Esophagus (tissue), 2 donors: ENCODE measurements around the gene FASN. TPM values are rescaled to one million over a fixed set of nuclear protein-coding genes. Genes with fewer than 3 reads are reported as not detected.
A peak's percentile ranks its signal among the peaks of the same experiment; 100 is the strongest.

ENCODE experiments used
- H3K27ac ChIP-seq, 2 donors: one replicate each; pipeline ENCODE4 v1.5.1; 2013; ENCODE audit warnings: low read depth in 2 of 2, mild to moderate bottlenecking in 2 of 2, inconsistent platforms in 1 of 2, low read length in 1 of 2, moderate library complexity in 1 of 2
- H3K27me3 ChIP-seq, 2 donors: one replicate each; pipeline ENCODE4 v1.6.1; 2013; ENCODE audit warnings: low read length in 2 of 2, control low read depth in 1 of 2, mild to moderate bottlenecking in 1 of 2; ENCODE audit not compliant: insufficient read depth in 2 of 2, control insufficient read depth in 1 of 2
- H3K36me3 ChIP-seq, 2 donors: one replicate each; pipeline ENCODE4 v1.6.1; 2013; ENCODE audit warnings: low read length in 1 of 2; ENCODE audit not compliant: control insufficient read depth in 2 of 2, insufficient read depth in 2 of 2
- H3K4me1 ChIP-seq, 2 donors: one replicate each; pipeline ENCODE4 v1.6.1; 2013; ENCODE audit warnings: low read length in 1 of 2; ENCODE audit not compliant: control insufficient read depth in 2 of 2, insufficient read depth in 2 of 2
- H3K4me3 ChIP-seq, 2 donors: one replicate each; pipeline ENCODE4 v1.5.1; 2013; ENCODE audit warnings: low read length in 2 of 2, mild to moderate bottlenecking in 2 of 2, low read depth in 1 of 2, moderate library complexity in 1 of 2
- H3K9me3 ChIP-seq, 2 donors: one replicate each; pipeline ENCODE4 v1.6.1; 2013; ENCODE audit warnings: mild to moderate bottlenecking in 2 of 2, low read depth in 1 of 2, low read length in 1 of 2, moderate library complexity in 1 of 2; ENCODE audit not compliant: control insufficient read depth in 2 of 2, insufficient read depth in 1 of 2
- WGBS, 2 donors: extraction: QIAGEN DNeasy Blood & Tissue Kit; methylation state at CpG; one replicate each; pipeline ENCODE4 v1.1.7; 2013; 5-methylcytosine and 5-hydroxymethylcytosine counted together
- polyA plus RNA-seq, 2 donors: library from polyadenylated mRNA; stranded (reverse); fragments of 200-250 nt; gene quantifications; one replicate each; pipeline ENCODE4 v1.2.3, GENCODE V29; 2013
- donor health status: healthy with polysubstance abuse.
- donor health status: Bipolar disorder and iron deficiency.

Gene FASN
- polyA plus RNA-seq, 2 donors = 92.2 to 95.9 TPM

DNA sequence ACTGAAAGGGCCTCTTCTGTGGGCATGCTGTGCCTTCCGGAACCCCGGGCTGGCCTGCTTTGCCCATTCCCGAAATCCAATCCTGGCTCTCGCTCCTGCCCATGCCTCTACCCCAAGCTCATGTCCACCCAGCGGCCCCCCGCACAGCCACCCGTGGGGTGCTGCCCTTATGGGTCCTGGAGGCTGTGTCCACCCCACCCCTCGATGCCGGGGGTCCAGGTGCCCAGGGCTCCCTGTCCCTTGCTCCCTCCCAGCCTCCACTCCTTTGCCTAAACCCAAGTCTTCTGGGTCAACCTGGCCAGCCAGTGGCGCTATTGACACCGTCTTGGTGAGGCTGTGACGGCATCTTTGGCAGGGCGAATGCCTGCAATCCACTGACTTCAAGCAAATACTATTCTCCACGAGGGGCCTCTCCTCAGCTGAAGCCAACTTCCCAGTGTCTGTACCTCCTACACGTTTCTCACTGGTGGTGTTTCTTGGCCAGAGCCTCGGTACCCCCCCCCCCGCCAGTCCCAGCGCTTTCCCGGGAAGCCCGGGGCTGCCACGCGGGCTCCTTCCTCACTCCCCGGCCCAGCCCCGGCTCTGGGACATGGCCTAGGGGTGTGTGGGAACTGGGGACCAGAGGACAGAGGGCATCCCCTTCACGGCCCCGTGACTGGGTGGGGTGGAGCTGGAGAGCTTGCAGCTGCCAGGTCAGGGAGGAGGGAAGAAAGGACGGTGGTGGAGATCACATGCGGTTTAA is 20.2 kb downstream of the FASN start:
- Histone ChIP-seq H3K36me3 (peaks cover 15 to 39% of the 10 kb centered on the region in 2 donors), H3K9me3 (no peaks in the 10 kb centered on the region), H3K4me3 (no peak overlapping the region), H3K4me1 (no peaks in the 10 kb centered on the region), H3K27ac (no peak overlapping the region), H3K27me3 (no peaks in the 10 kb centered on the region)
- WGBS, 2 donors = 64 to 66% methylated on average over 27 to 28 of the region's 28 CpGs

DNA sequence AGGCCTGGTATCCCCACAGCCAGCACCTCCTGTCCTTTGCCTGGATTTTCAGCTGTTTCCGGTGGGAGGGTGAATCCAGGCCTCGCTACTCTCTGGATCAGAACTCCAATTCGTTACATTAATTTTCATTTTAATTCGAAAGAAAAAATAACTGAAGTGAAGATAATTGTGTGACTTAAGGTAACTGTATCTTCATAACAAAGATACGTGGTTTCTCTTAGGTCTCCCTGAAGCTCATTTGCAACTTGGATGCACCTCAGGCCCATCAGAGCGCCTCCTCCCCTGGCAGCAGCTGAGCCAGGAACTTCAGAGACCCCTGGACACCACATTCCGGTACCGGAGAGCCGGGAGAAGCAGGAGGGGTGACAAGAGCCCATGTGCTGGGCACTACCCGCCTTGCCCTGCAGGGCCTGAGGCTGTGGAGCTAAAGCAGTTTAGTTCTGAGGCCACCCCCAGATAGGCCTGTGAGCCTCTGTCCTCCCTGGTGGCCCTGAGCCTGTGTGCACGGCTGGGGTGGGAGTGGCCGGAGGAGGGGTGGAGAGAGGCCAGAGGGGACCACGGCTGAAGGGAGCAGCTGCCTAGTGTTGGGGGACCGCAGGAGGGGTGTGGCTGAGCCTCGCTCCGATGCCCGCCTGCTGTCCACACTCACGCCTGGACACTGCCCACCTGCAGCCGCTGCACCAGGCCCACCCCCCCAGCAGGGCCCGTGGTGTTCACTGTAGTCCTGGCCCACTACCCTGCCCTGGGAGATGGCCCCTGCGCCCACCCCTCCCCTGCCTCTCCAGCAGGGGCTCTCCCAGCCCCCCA is 21.0 kb downstream of the FASN start:
- Histone ChIP-seq H3K4me3 (no peak overlapping the region), H3K27ac (no peak overlapping the region), H3K27me3 (no peaks in the 10 kb centered on the region), H3K36me3 (peaks cover 8 to 31% of the 10 kb centered on the region in 2 donors), H3K4me1 (no peaks in the 10 kb centered on the region), H3K9me3 (no peaks in the 10 kb centered on the region)
- WGBS, 2 donors = 74 to 86% methylated on average over 17 to 21 of the region's 21 CpGs

DNA sequence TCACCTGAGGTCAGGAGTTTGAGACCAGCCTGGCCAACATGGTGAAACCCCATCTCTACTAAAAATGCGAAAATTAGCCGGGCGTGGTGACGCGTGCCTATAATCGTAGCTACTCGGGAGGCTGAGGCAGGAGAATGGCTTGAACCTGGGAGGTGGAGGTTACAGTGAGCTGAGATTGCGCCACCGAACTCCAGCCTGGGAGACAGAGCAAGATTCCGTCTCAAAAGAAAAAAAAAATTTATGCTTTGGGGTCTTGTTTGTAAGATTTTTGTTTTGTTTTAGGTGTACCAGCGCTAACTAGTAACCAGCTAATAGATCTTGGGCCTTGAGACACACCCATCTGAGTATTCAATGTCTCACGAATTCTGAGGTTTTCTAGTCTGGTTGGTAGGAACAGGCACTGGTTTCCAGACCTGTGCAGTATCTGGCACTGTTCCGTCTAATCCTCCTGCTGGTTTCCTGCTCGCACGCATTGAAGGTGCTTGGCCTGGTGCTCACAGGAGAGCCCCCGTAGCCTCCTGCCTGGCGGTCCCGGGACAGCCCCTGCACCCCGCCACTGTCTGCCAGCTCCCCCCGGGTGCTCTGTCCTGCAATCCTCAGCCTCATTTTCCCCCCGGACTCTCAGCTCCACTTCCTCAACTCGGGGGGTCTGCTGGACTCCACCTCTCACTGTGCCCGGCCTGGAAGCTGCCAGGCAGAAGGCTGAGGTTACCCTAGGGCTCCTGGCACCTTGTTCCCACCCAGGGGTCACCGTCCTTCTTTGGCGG is 21.8 kb downstream of the FASN start:
- no peak overlapping the region for H3K4me3 ChIP-seq
- peak overlapping the region in 1 of 2 donors; percentile 18 for H3K27ac ChIP-seq
- H3K4me1 ChIP-seq = no peaks in the 10 kb centered on the region
- peaks cover 7 to 25% of the 10 kb centered on the region in 2 donors for H3K36me3 ChIP-seq
- H3K9me3 ChIP-seq = no peaks in the 10 kb centered on the region
- H3K27me3 ChIP-seq = no peaks in the 10 kb centered on the region
- 79 to 80% methylated on average over 25 of the region's 25 CpGs for WGBS, 2 donors

DNA sequence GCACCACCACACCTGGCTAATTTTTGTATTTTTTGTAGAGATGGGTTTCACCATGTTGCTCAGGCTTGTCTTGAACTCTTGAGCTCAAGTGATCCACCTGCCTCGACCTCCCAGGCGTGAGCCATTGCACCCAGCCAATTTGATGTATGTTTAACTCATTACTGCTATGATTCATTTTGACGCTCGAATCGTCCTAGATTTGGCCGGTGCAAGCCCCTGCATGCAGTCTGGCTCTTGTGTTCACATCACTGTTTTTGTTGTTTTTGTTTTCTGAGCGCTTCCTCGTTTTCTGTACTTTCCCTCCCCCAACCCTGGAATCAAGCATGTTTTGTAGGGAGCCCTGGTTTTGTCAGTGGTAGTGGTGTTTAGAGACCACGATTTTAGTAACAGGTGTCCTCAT is 24.6 kb downstream of the FASN start:
- H3K36me3 ChIP-seq = peaks cover 0 to 1% of the 10 kb centered on the region in 2 donors
- no peak overlapping the region for H3K27ac ChIP-seq
- H3K9me3 ChIP-seq = no peaks in the 10 kb centered on the region
- H3K4me3 ChIP-seq = no peak overlapping the region
- H3K27me3 ChIP-seq = no peaks in the 10 kb centered on the region
- 54 to 66% methylated on average over 9 of the region's 9 CpGs for WGBS, 2 donors
- no peaks in the 10 kb centered on the region for H3K4me1 ChIP-seq

DNA sequence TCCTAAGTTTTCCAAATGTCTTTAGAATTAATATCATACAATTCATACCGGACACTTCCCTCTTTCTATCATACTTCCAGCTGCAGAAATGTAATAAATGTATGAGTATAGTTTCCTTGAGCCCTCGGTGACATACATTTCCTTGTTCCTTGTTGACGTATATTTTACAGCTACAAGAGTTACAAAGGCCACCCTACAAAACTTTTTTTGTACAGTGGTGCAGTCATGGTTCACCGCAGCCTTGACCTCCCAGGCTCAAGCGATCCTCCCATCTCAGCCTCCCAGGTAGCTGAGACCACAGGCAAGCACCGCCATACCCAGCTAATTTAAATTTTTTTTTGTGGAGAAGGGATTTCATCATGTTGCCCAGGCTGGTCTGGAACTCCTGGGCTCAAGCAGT is 25.2 kb downstream of the FASN start:
- no peaks in the 10 kb centered on the region for H3K27me3 ChIP-seq
- H3K36me3 ChIP-seq = no peaks in the 10 kb centered on the region
- H3K4me3 ChIP-seq = no peak overlapping the region
- H3K4me1 ChIP-seq = no peaks in the 10 kb centered on the region
- H3K9me3 ChIP-seq = no peaks in the 10 kb centered on the region
- peak overlapping the region in 1 of 2 donors; percentile 19 for H3K27ac ChIP-seq
- 76 to 80% methylated on average over 6 of the region's 6 CpGs for WGBS, 2 donors

DNA sequence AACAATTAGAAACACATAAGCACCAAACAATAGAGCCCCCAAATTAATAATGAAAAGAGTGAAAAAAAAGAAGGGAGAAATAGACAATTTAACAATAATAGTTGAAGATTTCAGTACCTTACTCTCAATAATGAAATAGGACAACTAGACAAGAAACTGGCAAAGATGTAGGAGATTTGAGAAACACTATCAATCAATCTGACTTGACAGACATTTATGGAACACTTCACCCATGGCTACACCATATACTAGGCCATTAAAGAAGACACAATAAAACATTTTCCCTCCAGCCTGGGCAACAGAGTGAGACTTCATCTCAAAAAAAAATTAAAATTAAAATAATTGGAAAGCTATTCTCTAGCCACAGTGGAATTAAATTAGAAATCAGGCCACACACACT is 27.4 kb downstream of the FASN start:
- no peaks in the 10 kb centered on the region for H3K27me3 ChIP-seq
- H3K27ac ChIP-seq = no peak overlapping the region

DNA sequence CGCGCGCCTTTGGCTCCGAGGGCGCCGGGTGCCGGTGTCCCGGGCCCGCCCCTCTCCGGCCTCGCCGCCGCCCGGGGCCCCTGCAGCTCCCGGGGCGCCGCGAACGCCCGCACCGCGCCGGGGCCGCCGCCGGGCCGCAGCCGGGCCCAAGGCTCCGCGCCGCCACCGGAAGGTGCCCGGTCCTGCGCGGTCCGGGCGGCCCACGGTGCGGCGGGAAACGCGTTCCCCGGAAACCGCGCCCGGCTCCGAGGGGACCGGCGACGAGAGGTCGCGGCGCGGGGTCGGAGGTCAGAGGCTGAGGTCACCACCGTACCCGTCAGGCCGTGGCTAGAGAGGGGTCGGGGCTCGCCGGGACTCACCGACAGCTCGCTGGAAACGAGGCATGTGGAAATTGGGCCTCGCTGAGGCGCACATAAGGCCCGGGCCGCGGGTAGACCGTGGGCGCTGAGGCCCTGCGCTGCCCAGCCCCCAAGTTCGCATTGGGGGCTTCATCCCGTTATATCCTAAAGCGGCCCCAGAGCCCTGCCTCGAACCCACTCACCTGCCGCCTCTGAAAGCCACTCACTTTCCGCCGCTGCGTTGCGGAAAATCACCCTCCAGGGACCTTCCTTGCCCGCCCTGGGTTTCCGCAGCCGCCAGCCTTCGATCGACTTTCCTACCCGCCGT is 32.3 kb downstream of the FASN start, which contains the start of gene DUS1L:
Gene DUS1L, minus strand, starts transcription at position 167 of the 666 bp plus-strand sequence. CDS start 745 bp downstream, outside the sequence.
- H3K27ac ChIP-seq = peak within 1 kb of the TSS; percentile 79 to 92
- peaks cover 3 to 28% of the 10 kb centered on the region in 2 donors for H3K36me3 ChIP-seq
- 10 to 18% methylated on average over 55 to 88 of the region's 88 CpGs for WGBS, 2 donors
- peaks cover 3 to 13% of the 10 kb centered on the region in 2 donors for H3K4me1 ChIP-seq
- H3K9me3 ChIP-seq = no peaks in the 10 kb centered on the region
- H3K27me3 ChIP-seq = no peaks in the 10 kb centered on the region
- peak within 1 kb of the TSS; percentile 76 to 86 for H3K4me3 ChIP-seq

More for the DNA sequence above, 27.4 kb downstream of the FASN start:
- Histone ChIP-seq H3K4me1 (peaks cover 3% of the 10 kb centered on the region in 2 donors), H3K4me3 (no peak overlapping the region), H3K9me3 (no peaks in the 10 kb centered on the region), H3K36me3 (no peaks in the 10 kb centered on the region)

DNA sequence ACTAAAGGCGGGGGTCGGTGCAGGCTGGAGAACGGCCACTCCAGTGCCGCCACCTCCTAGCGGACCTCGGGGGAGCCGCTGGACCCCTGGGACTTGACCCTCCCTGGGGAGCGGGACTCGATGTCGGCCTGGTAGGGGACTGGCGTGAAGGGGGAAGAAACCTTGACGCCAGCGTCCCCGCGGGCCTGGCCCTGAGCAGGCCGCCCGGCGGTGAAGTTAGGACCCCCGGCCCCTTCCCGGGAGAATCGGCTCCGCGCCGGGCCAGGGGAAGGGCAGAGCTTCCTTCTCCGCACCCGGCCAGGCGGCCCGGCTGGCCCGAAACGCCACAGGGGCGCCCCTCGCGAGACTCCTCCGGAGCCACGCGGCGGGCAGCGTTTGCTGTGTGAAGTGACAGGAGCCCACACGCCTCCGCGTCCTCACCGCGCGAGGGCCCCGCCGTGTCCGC is 32.8 kb downstream of the FASN start:
- H3K27me3 ChIP-seq = no peaks in the 10 kb centered on the region
- 1 to 3% methylated on average over 24 to 47 of the region's 47 CpGs for WGBS, 2 donors
- H3K9me3 ChIP-seq = no peaks in the 10 kb centered on the region
- H3K4me3 ChIP-seq = peak overlapping the region; percentile 76 to 86
- peaks cover 3 to 13% of the 10 kb centered on the region in 2 donors for H3K4me1 ChIP-seq
- peaks cover 5 to 33% of the 10 kb centered on the region in 2 donors for H3K36me3 ChIP-seq
- H3K27ac ChIP-seq = peak overlapping the region; percentile 45 to 79
